Mesodermal cell (in vitro differentiated cells): ENCODE measurements around the gene MED27.

ENCODE experiments used
- H3K27ac ChIP-seq: 2 replicates; pipeline ENCODE4 v1.7.0; 2013; ENCODE audit warnings: mild to moderate bottlenecking, low read depth, low read length, moderate library complexity; ENCODE audit not compliant: severe bottlenecking
- H3K36me3 ChIP-seq: 2 replicates; pipeline ENCODE4 v1.7.1; 2013; ENCODE audit warnings: mild to moderate bottlenecking, low read length, moderate library complexity; ENCODE audit not compliant: control insufficient read depth, insufficient read depth
- H3K4me1 ChIP-seq: one replicate; pipeline ENCODE4 v1.7.1; 2013; ENCODE audit warnings: mild to moderate bottlenecking, low read length; ENCODE audit not compliant: insufficient read depth, control insufficient read depth, poor library complexity, severe bottlenecking
- H3K4me3 ChIP-seq: 2 replicates; pipeline ENCODE4 v1.7.0; 2013; ENCODE audit warnings: low read length, control low read depth, mild to moderate bottlenecking; ENCODE audit not compliant: insufficient read depth, poor library complexity, severe bottlenecking; ENCODE audit errors: extremely low read depth
- H3K9me3 ChIP-seq: 2 replicates; pipeline ENCODE4 v1.7.1; 2013; ENCODE audit warnings: mild to moderate bottlenecking, low read length, moderate library complexity; ENCODE audit not compliant: control insufficient read depth
- WGBS, 2 experiments: methylation state at CpG; one replicate each; pipeline ENCODE4 v1.1.5; 2013; ENCODE audit warnings: missing lambda C conversion rate in 2 of 2; ENCODE audit not compliant: insufficient coverage in 2 of 2; 5-methylcytosine and 5-hydroxymethylcytosine counted together

Gene MED27

DNA sequence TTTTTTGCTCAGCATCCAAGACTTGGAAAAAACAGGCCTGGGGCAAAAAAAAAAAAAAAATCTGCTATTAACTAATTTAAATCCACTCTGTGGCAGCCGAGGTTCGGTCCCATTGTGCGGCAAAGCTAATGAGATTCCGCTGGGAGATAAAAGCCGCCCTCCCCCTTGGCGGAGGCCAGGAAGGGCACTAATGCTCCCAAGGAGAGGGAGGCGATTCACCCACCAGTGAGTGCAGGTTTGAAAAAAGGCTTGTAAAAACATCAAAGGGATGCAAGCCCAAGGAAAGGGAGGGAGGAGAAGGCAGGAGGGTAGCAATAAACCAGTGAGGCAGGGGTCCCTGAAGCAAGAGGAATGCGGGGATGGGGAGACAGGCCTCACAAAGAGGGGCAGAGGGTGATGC is 210.3 kb downstream of the MED27 start:
- 12 to 30% methylated on average over 5 to 8 of the region's 8 CpGs for WGBS, 2 experiments
- no peaks in the 10 kb centered on the region for H3K9me3 ChIP-seq
- H3K4me1 ChIP-seq: no peaks in the 10 kb centered on the region
- H3K27ac ChIP-seq: no peak overlapping the region
- H3K4me3 ChIP-seq: no peak overlapping the region
- H3K36me3 ChIP-seq: no peaks in the 10 kb centered on the region

DNA sequence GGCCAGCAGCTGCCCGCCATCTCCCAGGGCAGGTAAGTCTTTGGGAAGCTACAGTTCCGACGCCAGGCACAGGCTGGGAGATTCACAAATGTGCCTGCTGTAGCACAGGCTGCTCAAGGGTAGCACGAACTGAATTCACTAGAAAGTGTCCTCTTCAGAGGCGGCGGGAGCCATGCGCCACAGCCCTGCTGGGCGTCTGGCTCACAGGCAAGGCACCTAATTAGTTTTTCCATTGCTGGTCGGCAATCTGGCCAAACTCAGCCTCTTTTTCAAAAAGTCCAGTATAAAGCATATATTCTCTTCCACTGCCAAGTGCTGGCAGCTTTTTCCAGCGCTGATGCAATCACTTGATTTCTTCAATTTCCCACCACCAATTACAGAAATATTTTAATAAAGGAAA is 210.9 kb downstream of the MED27 start:
- H3K9me3 ChIP-seq: no peaks in the 10 kb centered on the region
- no peaks in the 10 kb centered on the region for H3K4me1 ChIP-seq
- no peak overlapping the region for H3K27ac ChIP-seq
- WGBS, 2 experiments: 70 to 75% methylated on average over 10 of the region's 10 CpGs
- H3K36me3 ChIP-seq: no peaks in the 10 kb centered on the region
- H3K4me3 ChIP-seq: no peak overlapping the region

DNA sequence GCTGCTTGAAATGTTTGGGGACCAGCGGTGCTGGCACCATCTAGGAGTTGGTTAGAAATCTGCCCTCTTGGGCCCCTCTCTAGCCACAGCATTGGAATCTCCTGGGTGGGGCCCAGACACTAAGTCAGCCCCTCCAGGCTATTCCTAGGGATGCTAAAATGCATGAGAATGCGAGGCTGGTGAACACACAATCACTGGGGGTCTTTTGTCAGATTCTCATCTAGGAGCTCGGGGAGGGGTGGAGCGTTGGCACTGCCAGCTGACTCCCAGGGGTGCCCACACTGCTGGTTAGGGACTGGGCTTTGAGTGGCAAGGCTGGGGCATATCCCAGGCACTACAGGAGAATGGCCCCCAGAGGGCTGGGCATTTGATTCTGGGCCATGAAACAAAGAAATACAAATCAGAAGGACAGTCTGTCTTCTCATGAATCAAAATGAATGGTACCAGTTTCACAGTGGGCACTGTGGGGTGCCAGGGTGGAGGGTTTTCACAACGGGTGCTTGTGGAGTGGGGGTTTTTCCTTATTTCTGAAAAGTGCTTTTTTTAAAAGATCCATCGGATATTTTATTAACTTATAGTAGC is 212.0 kb downstream of the MED27 start:
- Histone ChIP-seq H3K4me3 (no peak overlapping the region), H3K4me1 (no peaks in the 10 kb centered on the region), H3K9me3 (no peaks in the 10 kb centered on the region), H3K36me3 (no peaks in the 10 kb centered on the region), H3K27ac (no peak overlapping the region)
- 69 to 88% methylated on average over 3 to 4 of the region's 6 CpGs for WGBS, 2 experiments

- Histone ChIP-seq H3K36me3 (peaks cover 4% of the 10 kb centered on the region), H3K9me3 (no peaks in the 10 kb centered on the region), H3K27ac (no peak overlapping the region), H3K4me1 (no peaks in the 10 kb centered on the region), H3K4me3 (no peak overlapping the region)
- 85 to 98% methylated on average over 7 to 10 of the region's 10 CpGs for WGBS, 2 experiments
These were observed 214.0 kb downstream of the MED27 start for GRCh38 chr9:131865446-131866195.

- no peak overlapping the region for H3K4me3 ChIP-seq
- H3K36me3 ChIP-seq: peaks cover 4% of the 10 kb centered on the region
- 91 to 92% methylated on average over 8 to 10 of the region's 14 CpGs for WGBS, 2 experiments
- H3K27ac ChIP-seq: no peak overlapping the region
- no peaks in the 10 kb centered on the region for H3K9me3 ChIP-seq
- no peaks in the 10 kb centered on the region for H3K4me1 ChIP-seq
These were observed 215.1 kb downstream of the MED27 start for GRCh38 chr9:131864531-131864930.

- Histone ChIP-seq H3K4me3 (no peak overlapping the region), H3K9me3 (no peaks in the 10 kb centered on the region), H3K27ac (no peak overlapping the region), H3K36me3 (peaks cover 4% of the 10 kb centered on the region), H3K4me1 (no peaks in the 10 kb centered on the region)
- 88 to 90% methylated on average over 16 of the region's 16 CpGs for WGBS, 2 experiments
These were observed 216.3 kb downstream of the MED27 start for GRCh38 chr9:131863306-131863896.

DNA sequence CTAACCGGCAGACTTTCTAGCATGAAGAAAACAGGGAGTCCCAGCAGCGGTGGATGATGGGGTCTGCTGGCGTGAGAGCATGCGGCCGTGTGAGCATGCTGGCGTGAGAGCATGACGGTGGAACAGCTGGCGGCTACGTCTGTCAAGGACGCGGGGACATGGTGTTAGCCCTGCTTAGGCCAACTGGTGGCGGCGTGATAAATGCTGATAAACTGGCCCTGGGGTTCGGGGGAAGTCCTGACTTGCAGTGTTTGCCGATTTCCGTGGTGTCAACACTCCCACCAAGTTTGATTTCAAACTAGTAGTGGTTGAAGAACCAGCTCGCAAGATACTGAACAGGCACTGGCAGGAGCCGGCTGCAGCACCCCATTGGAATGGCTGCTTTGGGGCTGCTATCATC is 217.4 kb downstream of the MED27 start:
- Histone ChIP-seq H3K4me1 (no peaks in the 10 kb centered on the region), H3K36me3 (peaks cover 4% of the 10 kb centered on the region), H3K9me3 (no peaks in the 10 kb centered on the region), H3K4me3 (no peak overlapping the region), H3K27ac (no peak overlapping the region)
- WGBS, 2 experiments: 91 to 92% methylated on average over 18 of the region's 18 CpGs

- H3K4me1 ChIP-seq: no peaks in the 10 kb centered on the region
- H3K36me3 ChIP-seq: peaks cover 4% of the 10 kb centered on the region
- H3K9me3 ChIP-seq: no peaks in the 10 kb centered on the region
- H3K4me3 ChIP-seq: no peak overlapping the region
- 91 to 97% methylated on average over 5 to 9 of the region's 13 CpGs for WGBS, 2 experiments
- no peak overlapping the region for H3K27ac ChIP-seq
These were observed 219.2 kb downstream of the MED27 start for GRCh38 chr9:131860430-131860829.

DNA sequence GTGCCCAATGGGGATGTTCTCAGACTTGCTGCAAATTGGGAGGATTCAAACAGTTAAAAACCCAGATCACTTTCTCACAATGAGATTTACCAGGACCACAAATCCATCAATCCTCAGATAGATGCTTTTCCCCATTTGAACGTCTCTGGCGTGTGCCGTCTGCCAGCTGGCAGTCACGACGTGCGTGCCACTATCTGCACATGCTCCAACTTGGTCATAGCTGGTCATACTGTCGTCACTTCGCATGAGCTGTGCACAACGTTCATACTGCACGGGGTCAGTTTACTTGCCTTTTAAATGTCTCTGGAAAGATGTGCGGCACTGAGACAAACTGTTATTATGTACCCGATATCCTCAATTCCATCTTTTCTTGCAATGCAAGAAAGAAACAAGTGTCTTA is 221.5 kb downstream of the MED27 start:
- no peak overlapping the region for H3K4me3 ChIP-seq
- 94 to 97% methylated on average over 11 to 12 of the region's 12 CpGs for whole genome bisulfite sequencing, 2 experiments
- H3K9me3 ChIP-seq: no peaks in the 10 kb centered on the region
- H3K4me1 ChIP-seq: no peaks in the 10 kb centered on the region
- H3K27ac ChIP-seq: no peak overlapping the region
- peaks cover 4% of the 10 kb centered on the region for H3K36me3 ChIP-seq

DNA sequence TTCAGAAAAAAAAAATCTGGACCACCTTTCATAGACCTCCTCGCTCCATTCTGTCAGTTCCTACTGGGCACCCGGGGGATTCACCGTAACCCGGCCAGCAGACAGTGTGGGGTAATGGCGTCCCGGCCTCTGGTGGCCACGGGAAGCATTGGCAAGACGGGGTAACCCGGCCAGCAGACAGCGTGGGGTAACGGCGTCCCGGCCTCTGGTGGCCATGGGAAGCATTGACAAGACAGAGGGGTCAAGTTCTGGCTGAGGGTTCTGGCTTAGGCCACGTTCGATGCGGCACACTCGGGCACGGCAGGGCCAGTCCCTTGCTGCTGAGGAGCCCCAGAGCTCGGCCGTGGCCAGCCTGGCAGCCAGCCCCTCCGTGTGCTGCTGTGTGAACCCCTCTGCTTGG is 223.6 kb downstream of the MED27 start:
- no peaks in the 10 kb centered on the region for H3K9me3 ChIP-seq
- WGBS, 2 experiments: 71 to 77% methylated on average over 18 to 21 of the region's 21 CpGs
- no peak overlapping the region for H3K4me3 ChIP-seq

More for the DNA sequence above, 223.6 kb downstream of the MED27 start:
- Histone ChIP-seq H3K27ac (no peak overlapping the region), H3K36me3 (peaks cover under 1% of the 10 kb centered on the region), H3K4me1 (no peaks in the 10 kb centered on the region)
